GM04503 (cell line): ENCODE measurements around the gene PKM.
"Not testable (repeated sequence)": the region's sequence is repeated elsewhere in the genome, so short reads cannot be mapped to it uniquely, and the experiment has no call there.

Experiments used
- DNase-seq: peaks from one replicate; pipeline ENCODE4 v3.0.0-alpha.2; 2012; ENCODE audit warnings: low read depth

Gene PKM

GRCh38 chr15:72176159-72176558 is 54.8 kb downstream of the PKM start:
- DNase-seq: no peak

GRCh38 chr15:72175186-72176044 is 55.6 kb downstream of the PKM start:
- DNase-seq: no peak

GRCh38 chr15:72174551-72175165 is 56.3 kb downstream of the PKM start:
- no peak for DNase-seq

- no peak for DNase-seq
Observed at GRCh38 chr15:72173864-72174550, 57.0 kb downstream of the PKM start.

GRCh38 chr15:72173401-72173800 is 57.6 kb downstream of the PKM start:
- DNase-seq: no peak

GRCh38 chr15:72172796-72173195 is 58.2 kb downstream of the PKM start:
- no peak for DNase-seq

GRCh38 chr15:72171978-72172377 is 59.0 kb downstream of the PKM start:
- not testable (repeated sequence) for DNase-seq

GRCh38 chr15:72170691-72171090 is 60.3 kb downstream of the PKM start:
- no peak for DNase-seq

- DNase-seq: no peak
Observed at GRCh38 chr15:72169921-72170611, 60.9 kb downstream of the PKM start.

- no peak for DNase-seq
Observed at GRCh38 chr15:72169236-72169920, 61.6 kb downstream of the PKM start.

- no peak for DNase-seq
Observed at GRCh38 chr15:72168808-72169190, 62.2 kb downstream of the PKM start.

GRCh38 chr15:72168131-72168807 is 62.7 kb downstream of the PKM start:
- DNase-seq: no peak

- DNase-seq: no peak
Observed at GRCh38 chr15:72167445-72167844, 63.5 kb downstream of the PKM start.

- no peak for DNase-seq
Observed at GRCh38 chr15:72166716-72167417, 64.1 kb downstream of the PKM start.

- no peak for DNase-seq
Observed at GRCh38 chr15:72163719-72164118, 67.3 kb downstream of the PKM start.

- no peak for DNase-seq
Observed at GRCh38 chr15:72162569-72162968, 68.4 kb downstream of the PKM start.

- DNase-seq: no peak
Observed at GRCh38 chr15:72161361-72162132, 69.4 kb downstream of the PKM start.

- no peak for DNase-seq
Observed at GRCh38 chr15:72160696-72161245, 70.2 kb downstream of the PKM start.

- DNase-seq: no peak
Observed at GRCh38 chr15:72156928-72157327, 74.1 kb downstream of the PKM start.
